T-helper 2 cell treated with Interferon-gamma antibody and Interleukin-4, amounts not matched to agents 100 ng/mL and 5 ng/mL, for 36 hours (primary cell): Measurements from ENCODE around the gene TFDP2. TPM values are rescaled to one million over a fixed set of nuclear protein-coding genes. Genes with fewer than 3 reads are reported as not detected.

Experiments
- total RNA-seq: library from RNA; stranded (reverse); gene quantifications from 2 replicates; pipeline ENCODE4 v1.2.3, GENCODE V29; 2022

Gene TFDP2
- total RNA-seq, 1 donor from 2014 or later, result 25.2 TPM

Other genes with a start within 250 kb of the TFDP2 start
- gene GK5, start 76.0 kb upstream of the TFDP2 start, total RNA-seq, result 17.7 and 20.8 TPM in 2 replicates